HTR-8/SVneo (cell line): ENCODE measurements around the gene SLC34A3.

Experiments used
- DNase-seq: peaks from one replicate; pipeline ENCODE4 v3.0.0; 2011; ENCODE audit warnings: low spot score, mixed read lengths; ENCODE audit not compliant: insufficient read length
- FAIRE-seq: peaks from 2 replicates; lab custom pipeline; 2011; peaks lifted over from hg19 to GRCh38; lab: Jason Lieb, UNC

The SLC34A3 gene

GRCh38 chr9:137194909-137195308 lies 35.8 kb upstream of the SLC34A3 start:
- FAIRE-seq, result no peak

GRCh38 chr9:137195525-137196220 lies 35.0 kb upstream of the SLC34A3 start:
- no peak for FAIRE-seq

More at GRCh38 chr9:137194909-137195308, 35.8 kb upstream of the SLC34A3 start:
- no peak for DNase-seq

GRCh38 chr9:137198051-137198901 lies 32.4 kb upstream of the SLC34A3 start:
- no peak for DNase-seq
- FAIRE-seq, result no peak

More at GRCh38 chr9:137195525-137196220, 35.0 kb upstream of the SLC34A3 start:
- DNase-seq, result no peak

GRCh38 chr9:137198902-137199283 lies 31.8 kb upstream of the SLC34A3 start:
- DNase-seq (no peak), FAIRE-seq (no peak)

- DNase-seq (no peak), FAIRE-seq (no peak)
Measured at GRCh38 chr9:137199411-137200121, 31.1 kb upstream of the SLC34A3 start.

GRCh38 chr9:137200311-137201204 lies 30.1 kb upstream of the SLC34A3 start, which contains the start of gene TPRN:
Gene TPRN, minus strand, starts transcription at chr9:137200741. Its CDS starts 30 bp downstream, at chr9:137200711.
- peak; percentile 86 for FAIRE-seq
- peak; percentile 99 for DNase-seq

GRCh38 chr9:137201205-137201868 lies 29.4 kb upstream of the SLC34A3 start:
- no peak for FAIRE-seq
- no peak for DNase-seq

GRCh38 chr9:137202966-137203365 lies 27.7 kb upstream of the SLC34A3 start:
- no peak for FAIRE-seq

GRCh38 chr9:137204731-137205125 lies 26.0 kb upstream of the SLC34A3 start:
- FAIRE-seq, result no peak

More at GRCh38 chr9:137202966-137203365, 27.7 kb upstream of the SLC34A3 start:
- DNase-seq, result no peak

GRCh38 chr9:137205126-137206069 lies 25.3 kb upstream of the SLC34A3 start, which contains the start of the genes NDOR1 and TMEM203:
Gene NDOR1, plus strand, starts transcription at chr9:137205700. Its CDS starts 78 bp downstream, at chr9:137205778.
Gene TMEM203, minus strand, starts transcription at chr9:137205648. Its CDS starts 234 bp downstream, at chr9:137205414.
- DNase-seq, result peak; percentile 85
- FAIRE-seq, result peak; percentile 48

More at GRCh38 chr9:137204731-137205125, 26.0 kb upstream of the SLC34A3 start:
- DNase-seq, result no peak

GRCh38 chr9:137206602-137207001 lies 24.1 kb upstream of the SLC34A3 start:
- DNase-seq, result no peak
- no peak for FAIRE-seq

- FAIRE-seq (no peak), DNase-seq (no peak)
Measured at GRCh38 chr9:137211532-137211931, 19.2 kb upstream of the SLC34A3 start.

- no peak for FAIRE-seq
- no peak for DNase-seq
Measured at GRCh38 chr9:137212520-137212919, 18.2 kb upstream of the SLC34A3 start.

- FAIRE-seq, result no peak
- DNase-seq, result no peak
Measured at GRCh38 chr9:137213160-137214060, 17.3 kb upstream of the SLC34A3 start.

- no peak for FAIRE-seq
Measured at GRCh38 chr9:137214620-137215019, 16.1 kb upstream of the SLC34A3 start.

GRCh38 chr9:137215196-137215986 lies 15.3 kb upstream of the SLC34A3 start:
- FAIRE-seq (no peak), DNase-seq (no peak)

More at GRCh38 chr9:137214620-137215019, 16.1 kb upstream of the SLC34A3 start:
- no peak for DNase-seq
